ENCODE measurements around the gene SLC6A5. TPM values are rescaled to one million over a fixed set of nuclear protein-coding genes. Genes with fewer than 3 reads are reported as not detected.

SLC6A5 gene
- total RNA-seq, 4 donors from 2014 or later: not detected

- in situ Hi-C loops (cut with MboI; ENCODE audit: low sequenced_read_pairs in 4 of 4) (loop anchor here in 3 of 4 donors (25.0 kb wide), 2 partner anchors 1499 to 1674 kb away; no protein-coding TSS in a partner anchor), intact Hi-C loops (cut with DNase I; ENCODE audit: low total_unique reads) (no loop called here)
- no peaks in the 10 kb centered on the region for H3K4me1 ChIP-seq
- H3K27ac ChIP-seq: no peak overlapping the region
- DNase-seq: no peak
- TF ChIP-seq POLR2A (IDR thresholded peaks at IDR 0.05) (no peak), CTCF (IDR thresholded peaks at IDR 0.05 in 4 of 5, conservative IDR thresholded peaks at IDR 0.05 in 1 of 5) (no peak)
- no peaks in the 10 kb centered on the region for H3K9me3 ChIP-seq
- peaks cover 0 to 4% (median 0%) of the 10 kb centered on the region in 3 donors for H3K27me3 ChIP-seq
- no peaks in the 10 kb centered on the region for H3K36me3 ChIP-seq
- ATAC-seq: no peak
- no peak overlapping the region for H3K4me3 ChIP-seq
Measured at GRCh38 chr11:20638074-20638473, 38.7 kb downstream of the SLC6A5 start.

GRCh38 chr11:20639688-20640087, 40.3 kb downstream of the SLC6A5 start:
- Histone ChIP-seq H3K4me1 (no peaks in the 10 kb centered on the region), H3K4me3 (no peak overlapping the region), H3K27ac (no peak overlapping the region), H3K36me3 (no peaks in the 10 kb centered on the region), H3K9me3 (no peaks in the 10 kb centered on the region), H3K27me3 (peaks cover 0 to 4% (median 0%) of the 10 kb centered on the region in 3 donors)
- DNase-seq: no peak
- in situ Hi-C loops (cut with MboI; ENCODE audit: low sequenced_read_pairs in 4 of 4): loop anchor here in 3 of 4 donors (25.0 kb wide), 2 partner anchors 1498 to 1673 kb away; no protein-coding TSS in a partner anchor
- intact Hi-C loops (cut with DNase I; ENCODE audit: low total_unique reads): loop anchor here (10.0 kb wide), 1 partner anchor 1665 kb away; no protein-coding TSS in a partner anchor
- TF ChIP-seq CTCF (IDR thresholded peaks at IDR 0.05 in 4 of 5, conservative IDR thresholded peaks at IDR 0.05 in 1 of 5) (no peak), POLR2A (IDR thresholded peaks at IDR 0.05) (no peak)
- no peak for ATAC-seq

- in situ Hi-C loops (cut with MboI; ENCODE audit: low sequenced_read_pairs in 4 of 4): loop anchor here in 3 of 4 donors (25.0 kb wide), 2 partner anchors 1497 to 1672 kb away; no protein-coding TSS in a partner anchor
- no peak for TF ChIP-seq CTCF (IDR thresholded peaks at IDR 0.05 in 4 of 5, conservative IDR thresholded peaks at IDR 0.05 in 1 of 5)
- TF ChIP-seq POLR2A (IDR thresholded peaks at IDR 0.05): no peak
- ATAC-seq: no peak
- DNase-seq: no peak
- H3K4me1 ChIP-seq: no peaks in the 10 kb centered on the region
- no peaks in the 10 kb centered on the region for H3K9me3 ChIP-seq
- intact Hi-C loops (cut with DNase I; ENCODE audit: low total_unique reads): loop anchor here (10.0 kb wide), 1 partner anchor 1664 kb away; no protein-coding TSS in a partner anchor
- no peak overlapping the region for H3K27ac ChIP-seq
- no peak overlapping the region for H3K4me3 ChIP-seq
- H3K27me3 ChIP-seq: peaks cover 0 to 4% (median 0%) of the 10 kb centered on the region in 3 donors
- H3K36me3 ChIP-seq: no peaks in the 10 kb centered on the region
Measured at GRCh38 chr11:20640401-20640800, 41.0 kb downstream of the SLC6A5 start.

GRCh38 chr11:20644360-20644759, 45.0 kb downstream of the SLC6A5 start:
- in situ Hi-C loops (cut with MboI; ENCODE audit: low sequenced_read_pairs in 4 of 4): loop anchor here in 3 of 4 donors (25.0 kb wide), 2 partner anchors 1493 to 1668 kb away; no protein-coding TSS in a partner anchor
- DNase-seq (no peak), ATAC-seq (no peak)
- Histone ChIP-seq H3K27me3 (peaks cover 0 to 2% (median 0%) of the 10 kb centered on the region in 3 donors), H3K27ac (no peak overlapping the region), H3K9me3 (no peaks in the 10 kb centered on the region), H3K36me3 (no peaks in the 10 kb centered on the region), H3K4me3 (no peak overlapping the region), H3K4me1 (no peaks in the 10 kb centered on the region)
- no peak for TF ChIP-seq POLR2A (IDR thresholded peaks at IDR 0.05)
- no peak for TF ChIP-seq CTCF (IDR thresholded peaks at IDR 0.05 in 4 of 5, conservative IDR thresholded peaks at IDR 0.05 in 1 of 5)
- intact Hi-C loops (cut with DNase I; ENCODE audit: low total_unique reads): loop anchor here (10.0 kb wide), 1 partner anchor 1660 kb away; no protein-coding TSS in a partner anchor
